ENCODE data around the gene ATP8B4.

DNA sequence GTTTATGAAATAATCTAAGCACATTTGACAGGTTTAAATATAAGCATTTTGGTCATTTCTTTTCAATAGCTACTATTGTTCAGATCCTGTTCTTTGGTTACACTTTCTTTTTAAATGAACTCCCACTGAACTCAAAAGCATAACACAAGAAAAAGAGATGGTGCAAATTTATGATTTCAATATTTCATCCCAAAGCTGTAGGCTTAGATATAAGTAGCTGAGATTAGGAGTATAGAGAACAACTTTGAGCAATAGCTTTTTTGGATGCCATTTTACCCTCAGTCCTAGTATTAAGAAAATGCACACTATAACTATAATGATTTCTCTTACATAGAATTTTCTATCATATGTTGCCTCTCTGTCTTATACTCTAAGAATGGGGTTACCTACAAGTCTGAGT is 213.8 kb downstream of the ATP8B4 start:
- TF ChIP-seq, protein P1, sequence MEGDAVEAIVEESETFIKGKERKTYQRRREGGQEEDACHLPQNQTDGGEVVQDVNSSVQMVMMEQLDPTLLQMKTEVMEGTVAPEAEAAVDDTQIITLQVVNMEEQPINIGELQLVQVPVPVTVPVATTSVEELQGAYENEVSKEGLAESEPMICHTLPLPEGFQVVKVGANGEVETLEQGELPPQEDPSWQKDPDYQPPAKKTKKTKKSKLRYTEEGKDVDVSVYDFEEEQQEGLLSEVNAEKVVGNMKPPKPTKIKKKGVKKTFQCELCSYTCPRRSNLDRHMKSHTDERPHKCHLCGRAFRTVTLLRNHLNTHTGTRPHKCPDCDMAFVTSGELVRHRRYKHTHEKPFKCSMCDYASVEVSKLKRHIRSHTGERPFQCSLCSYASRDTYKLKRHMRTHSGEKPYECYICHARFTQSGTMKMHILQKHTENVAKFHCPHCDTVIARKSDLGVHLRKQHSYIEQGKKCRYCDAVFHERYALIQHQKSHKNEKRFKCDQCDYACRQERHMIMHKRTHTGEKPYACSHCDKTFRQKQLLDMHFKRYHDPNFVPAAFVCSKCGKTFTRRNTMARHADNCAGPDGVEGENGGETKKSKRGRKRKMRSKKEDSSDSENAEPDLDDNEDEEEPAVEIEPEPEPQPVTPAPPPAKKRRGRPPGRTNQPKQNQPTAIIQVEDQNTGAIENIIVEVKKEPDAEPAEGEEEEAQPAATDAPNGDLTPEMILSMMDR (conservative IDR thresholded peaks at IDR 0.05) = no peak
- no peak for TF ChIP-seq EZH2 (IDR thresholded peaks at IDR 0.05; ENCODE audit: low read depth)
